ENCODE measurements around the gene LETMD1. TPM values are rescaled to one million over a fixed set of nuclear protein-coding genes. Genes with fewer than 3 reads are reported as not detected.

LETMD1 gene
- total and polyA plus RNA-seq, 2 of the 4 experiments (the other 2 are of a cell fraction): 27.6 to 40.1 TPM

DNA sequence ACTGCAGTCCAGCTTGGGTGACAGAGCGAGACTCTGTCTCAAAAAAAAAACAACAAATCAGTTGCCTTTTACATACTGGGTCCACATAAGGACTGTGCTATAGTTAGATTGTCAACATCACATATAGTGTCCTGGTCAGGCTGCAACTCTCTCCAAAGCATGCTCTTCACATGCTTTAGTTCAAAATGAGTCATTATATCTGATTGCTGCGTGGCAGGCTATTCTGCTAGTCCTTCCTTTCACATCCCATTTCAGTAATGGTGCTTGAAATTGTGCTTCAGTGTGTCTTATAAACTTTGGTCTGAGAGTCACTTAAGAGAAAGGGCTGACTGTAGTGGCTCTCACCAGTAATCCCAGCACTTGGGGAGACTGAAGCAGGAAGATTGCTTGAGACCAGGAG lies 6.9 kb downstream of the LETMD1 start:
- Histone ChIP-seq H3K27ac (ENCODE audit: insufficient read depth, low read length) (no peak overlapping the region), H3K23ac (ENCODE audit: low read depth, low read length) (no peak overlapping the region), H3K9me1 (ENCODE audit: insufficient read depth, low read length) (peaks cover 5% of the 10 kb centered on the region), H3K4me3 (ENCODE audit: insufficient read depth, low read depth, low read length) (no peak overlapping the region), H3K79me1 (ENCODE audit: low read depth in 1 of 2, low read length in 2 of 2) (peaks cover 4 to 10% of the 10 kb centered on the region in 2 experiments; a peak in 1 of 4 replicates), H2AK5ac (ENCODE audit: low read depth, low read length) (no peak overlapping the region), H3K18ac (ENCODE audit: low read depth, low read length) (no peak overlapping the region), H3K27me3 (ENCODE audit: control insufficient read depth, insufficient read depth, low read length) (no peaks in the 10 kb centered on the region), H3K4me2 (ENCODE audit: low read depth, low read length) (no peak overlapping the region), H3K4me1 (ENCODE audit: control insufficient read depth, insufficient read depth, low read length) (no peaks in the 10 kb centered on the region), H2BK5ac (ENCODE audit: low read depth, low read length, poor library complexity, severe bottlenecking) (no peak overlapping the region), H4K8ac (ENCODE audit: low read depth in 2 of 2, low read length in 2 of 2) (no peak overlapping the region), H4K20me1 (ENCODE audit: insufficient read depth, low read length) (no peaks in the 10 kb centered on the region), H4K91ac (ENCODE audit: insufficient read depth, low read depth, low read length) (no peak overlapping the region), H3K9ac (ENCODE audit: low read depth, low read length) (no peak overlapping the region), H2AFZ (replicated peaks; ENCODE audit: low read length, poor library complexity) (no peak overlapping the region), H2BK20ac (ENCODE audit: low read depth, low read length) (no peak overlapping the region), H2BK15ac (ENCODE audit: low read depth, low read length) (no peak overlapping the region), H2BK120ac (ENCODE audit: low read depth, low read length) (no peak overlapping the region), H3K14ac (replicated peaks; ENCODE audit: low read depth, low read length) (no peak overlapping the region), H3K56ac (ENCODE audit: extremely low read depth, insufficient read depth, low read length) (no peak overlapping the region), H3K4ac (ENCODE audit: low read depth, low read length) (no peak overlapping the region), H4K5ac (ENCODE audit: low read depth, low read length) (no peak overlapping the region), H2AK9ac (replicated peaks; ENCODE audit: low read depth, low read length, poor library complexity) (no peak overlapping the region), H3K36me3 (ENCODE audit: control insufficient read depth, insufficient read depth, low read length) (peaks cover 32% of the 10 kb centered on the region), H3K9me3 (ENCODE audit: control insufficient read depth, insufficient read depth, low read length) (no peaks in the 10 kb centered on the region)
- dilution Hi-C loops (cut with HindIII; ENCODE audit: low sequenced_read_pairs, unreplicated experiment) (no loop called here), intact Hi-C loops (cut with micrococcal nuclease) (no loop called here), in situ Hi-C loops (cut with MboI; ENCODE audit: low sequenced_read_pairs) (no loop called here)
- ChIA-PET CTCF (no interaction called here), POLR2A (ENCODE audit: unreplicated experiment) (no interaction called here)
- no CpG with 5 or more reads among the region's 2 CpGs for WGBS, 2 experiments (ENCODE audit: extremely low coverage in 2 of 2, insufficient read length in 1 of 2)
- BruUV-seq (replicated peaks): no TSS peak
- TF ChIP-seq BHLHE40 (IDR thresholded peaks at IDR 0.05; ENCODE audit: low read depth, low read length) (no peak), RAD21 (IDR thresholded peaks at IDR 0.05; ENCODE audit: low read length) (no peak), NFE2L2 (IDR thresholded peaks at IDR 0.05; ENCODE audit: low read depth, low read length) (no peak), USF2 (IDR thresholded peaks at IDR 0.05; ENCODE audit: low read depth, low read length) (no peak), CHD1 (IDR thresholded peaks at IDR 0.05; ENCODE audit: low read depth, low read length) (no peak), CEBPB (IDR thresholded peaks at IDR 0.05; ENCODE audit: low read depth, low read length) (no peak), MAZ (IDR thresholded peaks at IDR 0.05; ENCODE audit: borderline replicate concordance, low read depth, low read length) (no peak), FOS (IDR thresholded peaks at IDR 0.05; ENCODE audit: low read depth, low read length) (no peak)
- ATAC-seq (ENCODE audit: low read depth) (no peak), DNase-seq (no peak)

Measured in IMR-90 (cell line).